Smooth muscle cell (in vitro differentiated cells): ENCODE measurements around the gene FNDC8. TPM values are rescaled to one million over a fixed set of nuclear protein-coding genes. Genes with fewer than 3 reads are reported as not detected.

Source experiments
- DNase-seq: peaks from one replicate; lab custom pipeline; 2025; ENCODE audit not compliant: unreplicated experiment; lab: John Stamatoyannopoulos, UW
- H2AFZ ChIP-seq: fragments of 200-600 bp; sonication (generic); 2 replicates; pipeline ENCODE4 v1.6.0; 2016; ENCODE audit warnings: antibody characterized with exemption, low read depth, mild to moderate bottlenecking
- H3F3A ChIP-seq: fragments of 200-600 bp; sonication (generic); 2 replicates; pipeline ENCODE4 v1.6.0; 2017; ENCODE audit warnings: antibody characterized with exemption, low read depth
- H3K27ac ChIP-seq: fragments of 200-600 bp; sonication (generic); 2 replicates; pipeline ENCODE4 v1.5.1; 2016; ENCODE audit warnings: low read depth, mild to moderate bottlenecking
- H3K27me3 ChIP-seq: fragments of 200-600 bp; sonication (generic); 2 replicates; pipeline ENCODE4 v1.6.1; 2016; ENCODE audit warnings: low read depth, mild to moderate bottlenecking
- H3K36me3 ChIP-seq: fragments of 200-600 bp; sonication (generic); 2 replicates; pipeline ENCODE4 v1.5.1; 2016; ENCODE audit warnings: low read depth
- H3K4me1 ChIP-seq: fragments of 200-600 bp; sonication (generic); 2 replicates; pipeline ENCODE4 v1.5.1; 2016; ENCODE audit warnings: low read depth
- H3K4me2 ChIP-seq: fragments of 200-600 bp; sonication (generic); 2 replicates; pipeline ENCODE4 v1.6.0; 2016; ENCODE audit warnings: mild to moderate bottlenecking
- H3K4me3 ChIP-seq: fragments of 200-600 bp; sonication (generic); 2 replicates; pipeline ENCODE4 v1.5.1; 2016; ENCODE audit warnings: mild to moderate bottlenecking
- H3K79me2 ChIP-seq: fragments of 200-600 bp; sonication (generic); 2 replicates; pipeline ENCODE4 v1.6.0; 2016; ENCODE audit warnings: low read depth, mild to moderate bottlenecking
- H3K9ac ChIP-seq: fragments of 200-600 bp; sonication (generic); 2 replicates; pipeline ENCODE4 v1.6.0; 2016; ENCODE audit warnings: low read depth
- H3K9me3 ChIP-seq: fragments of 200-600 bp; sonication (generic); replicated peaks from 2 replicates; pipeline ENCODE4 v1.5.1; 2016; ENCODE audit warnings: low read depth
- H4K20me1 ChIP-seq: fragments of 200-600 bp; sonication (generic); 2 replicates; pipeline ENCODE4 v1.6.0; 2016; ENCODE audit warnings: low read depth
- CTCF ChIP-seq: fragments of 200-600 bp; sonication (generic); IDR thresholded peaks from 2 replicates; pipeline ENCODE4 v1.5.1; 2017; ENCODE audit warnings: borderline replicate concordance, mild to moderate bottlenecking, antibody characterized with exemption; ENCODE audit not compliant: insufficient read depth, poor library complexity, severe bottlenecking
- WGBS: methylation state at CpG from one replicate; pipeline ENCODE4 v1.1.7; 2016; ENCODE audit warnings: low lambda C conversion rate; 5-methylcytosine and 5-hydroxymethylcytosine counted together
- polyA plus RNA-seq: library from polyadenylated mRNA; unstranded; fragments of >200 nt; fragmentation: Nextera tagmentation; extraction: Ambion mirVana; gene quantifications from 2 replicates; pipeline ENCODE4 v1.2.1, GENCODE V29; 2016
- total RNA-seq: library from RNA; depleted of rRNA; stranded (reverse); fragments of >200 nt; gene quantifications from 2 replicates; pipeline ENCODE4 v1.2.3, GENCODE V29; 2014

FNDC8 gene
- total and polyA plus RNA-seq, 2 experiments from 2014 or later = not detected

- H3K27me3 ChIP-seq = no peaks in the 10 kb centered on the region
- no peaks in the 10 kb centered on the region for H4K20me1 ChIP-seq
- no peak overlapping the region for H3K9ac ChIP-seq
- H3K36me3 ChIP-seq = no peaks in the 10 kb centered on the region
- no peak overlapping the region for H3K4me3 ChIP-seq
- no peak for DNase-seq
- no peak overlapping the region for H3K27ac ChIP-seq
- no peak overlapping the region for H2AFZ ChIP-seq
- no peaks in the 10 kb centered on the region for H3K4me1 ChIP-seq
- no peaks in the 10 kb centered on the region for H3F3A ChIP-seq
- TF ChIP-seq CTCF = no peak
- H3K79me2 ChIP-seq = no peaks in the 10 kb centered on the region
- no peak overlapping the region for H3K4me2 ChIP-seq
- 99% methylated on average over 7 of the region's 7 CpGs for WGBS
- H3K9me3 ChIP-seq = no peaks in the 10 kb centered on the region
Measured at GRCh38 chr17:35163886-35164285, 42.5 kb downstream of the FNDC8 start.

- Histone ChIP-seq H2AFZ (no peak overlapping the region), H3F3A (no peaks in the 10 kb centered on the region), H3K27ac (no peak overlapping the region), H3K79me2 (no peaks in the 10 kb centered on the region), H4K20me1 (no peaks in the 10 kb centered on the region), H3K4me3 (no peak overlapping the region), H3K9me3 (no peaks in the 10 kb centered on the region), H3K4me2 (no peak overlapping the region), H3K4me1 (no peaks in the 10 kb centered on the region), H3K27me3 (no peaks in the 10 kb centered on the region), H3K9ac (no peak overlapping the region), H3K36me3 (no peaks in the 10 kb centered on the region)
- 83% methylated on average over 5 of the region's 5 CpGs for WGBS
- no peak for TF ChIP-seq CTCF
- DNase-seq = no peak
Measured at GRCh38 chr17:35164716-35165115, 43.3 kb downstream of the FNDC8 start.

GRCh38 chr17:35166526-35166925, 45.1 kb downstream of the FNDC8 start:
- no peaks in the 10 kb centered on the region for H3K36me3 ChIP-seq
- H3K9me3 ChIP-seq = no peaks in the 10 kb centered on the region
- TF ChIP-seq CTCF = no peak
- no peak overlapping the region for H3K4me2 ChIP-seq
- DNase-seq = no peak
- H3K27me3 ChIP-seq = no peaks in the 10 kb centered on the region
- no peaks in the 10 kb centered on the region for H3F3A ChIP-seq
- H3K4me3 ChIP-seq = no peak overlapping the region
- H2AFZ ChIP-seq = no peak overlapping the region
- H3K4me1 ChIP-seq = no peaks in the 10 kb centered on the region
- 90% methylated on average over 5 of the region's 5 CpGs for WGBS
- no peak overlapping the region for H3K27ac ChIP-seq
- no peaks in the 10 kb centered on the region for H3K79me2 ChIP-seq
- H3K9ac ChIP-seq = no peak overlapping the region
- no peaks in the 10 kb centered on the region for H4K20me1 ChIP-seq

- H3K4me2 ChIP-seq = no peak overlapping the region
- no peaks in the 10 kb centered on the region for H3F3A ChIP-seq
- H3K27ac ChIP-seq = no peak overlapping the region
- DNase-seq = no peak
- no peaks in the 10 kb centered on the region for H3K27me3 ChIP-seq
- H2AFZ ChIP-seq = no peak overlapping the region
- no peaks in the 10 kb centered on the region for H3K79me2 ChIP-seq
- WGBS = 87% methylated on average over 3 of the region's 3 CpGs
- no peak overlapping the region for H3K9ac ChIP-seq
- H4K20me1 ChIP-seq = no peaks in the 10 kb centered on the region
- TF ChIP-seq CTCF = no peak
- no peaks in the 10 kb centered on the region for H3K36me3 ChIP-seq
- H3K4me1 ChIP-seq = no peaks in the 10 kb centered on the region
- H3K4me3 ChIP-seq = no peak overlapping the region
- H3K9me3 ChIP-seq = no peaks in the 10 kb centered on the region
Measured at GRCh38 chr17:35167046-35167445, 45.6 kb downstream of the FNDC8 start.
